HG03066 (cell line): ENCODE data around the gene MERTK.
"Not testable (repeated sequence)": the region's sequence is repeated elsewhere in the genome, so short reads cannot be mapped to it uniquely, and the experiment has no call there.

ENCODE experiments used
- ATAC-seq: cut with Tn5 transposase; IDR thresholded peaks from one replicate; pipeline ENCODE4 v1.9.1; 2021; ENCODE audit warnings: low read depth; ENCODE audit not compliant: unreplicated experiment

MERTK gene

GRCh38 chr2:112034924-112035323 is 136.5 kb downstream of the MERTK start:
- ATAC-seq: no peak

DNA sequence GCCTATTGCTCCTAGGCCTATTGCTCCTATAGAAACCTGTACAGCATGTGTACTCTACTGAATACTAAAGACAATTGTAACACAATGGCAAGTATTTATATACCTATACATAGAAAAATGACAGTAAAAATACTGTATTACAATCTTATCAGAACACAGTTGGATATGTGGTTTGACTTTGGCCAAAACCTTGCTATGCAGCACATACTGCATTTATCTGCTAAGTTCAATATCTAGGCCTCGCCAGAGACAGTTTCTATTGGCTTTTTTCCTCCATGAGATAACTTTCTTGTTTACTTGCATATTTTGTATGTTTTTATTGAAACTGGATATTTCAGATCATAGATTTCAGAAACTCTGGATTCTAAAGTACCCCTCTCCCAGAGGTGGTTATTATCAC is 137.4 kb downstream of the MERTK start:
- ATAC-seq: no peak

DNA sequence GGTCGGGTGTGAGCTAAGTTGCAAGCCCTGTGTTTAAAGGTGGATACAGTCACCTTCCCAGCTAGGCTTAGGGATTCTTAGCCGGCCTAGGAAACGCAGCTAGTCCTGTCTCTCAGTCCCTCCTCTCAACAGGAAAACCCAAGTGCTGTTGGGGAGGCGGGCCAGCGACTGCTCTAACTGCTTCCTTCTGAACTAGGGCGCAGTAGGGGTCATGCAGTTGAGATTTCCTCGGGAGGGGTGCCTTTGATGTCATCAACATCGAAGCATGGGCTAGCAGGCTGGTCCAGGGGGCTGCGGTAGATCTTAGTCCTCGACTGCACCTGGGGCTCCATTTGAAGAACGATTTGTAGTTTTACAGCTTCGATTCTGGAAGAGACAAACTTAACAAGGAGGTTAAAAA is 141.1 kb downstream of the MERTK start:
- not testable (repeated sequence) for ATAC-seq

GRCh38 chr2:112040066-112040465 is 141.7 kb downstream of the MERTK start:
- ATAC-seq: not testable (repeated sequence)

- ATAC-seq: not testable (repeated sequence)
These were observed 143.1 kb downstream of the MERTK start for GRCh38 chr2:112041460-112041859.

- no peak for ATAC-seq
These were observed 147.1 kb downstream of the MERTK start for GRCh38 chr2:112045446-112046014.

DNA sequence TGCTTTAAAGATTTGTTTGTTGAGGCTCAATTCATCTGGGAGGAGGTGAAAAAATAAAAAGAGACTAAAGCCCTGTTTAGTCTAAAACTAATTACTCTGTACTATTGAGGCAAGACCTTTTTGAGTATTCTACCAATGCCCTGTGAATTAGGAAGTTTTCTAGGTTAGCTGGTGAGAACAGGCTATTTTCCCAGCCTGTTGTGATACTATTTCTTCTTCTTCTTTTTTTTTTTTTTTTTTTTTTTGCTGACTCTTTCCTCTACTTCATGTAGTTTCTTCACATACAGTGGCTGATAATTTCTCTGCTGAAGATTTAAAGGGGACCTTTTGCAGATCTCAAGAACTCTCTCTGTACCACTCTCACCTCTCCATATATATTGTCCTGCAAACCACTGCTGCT is 147.8 kb downstream of the MERTK start:
- ATAC-seq: no peak

DNA sequence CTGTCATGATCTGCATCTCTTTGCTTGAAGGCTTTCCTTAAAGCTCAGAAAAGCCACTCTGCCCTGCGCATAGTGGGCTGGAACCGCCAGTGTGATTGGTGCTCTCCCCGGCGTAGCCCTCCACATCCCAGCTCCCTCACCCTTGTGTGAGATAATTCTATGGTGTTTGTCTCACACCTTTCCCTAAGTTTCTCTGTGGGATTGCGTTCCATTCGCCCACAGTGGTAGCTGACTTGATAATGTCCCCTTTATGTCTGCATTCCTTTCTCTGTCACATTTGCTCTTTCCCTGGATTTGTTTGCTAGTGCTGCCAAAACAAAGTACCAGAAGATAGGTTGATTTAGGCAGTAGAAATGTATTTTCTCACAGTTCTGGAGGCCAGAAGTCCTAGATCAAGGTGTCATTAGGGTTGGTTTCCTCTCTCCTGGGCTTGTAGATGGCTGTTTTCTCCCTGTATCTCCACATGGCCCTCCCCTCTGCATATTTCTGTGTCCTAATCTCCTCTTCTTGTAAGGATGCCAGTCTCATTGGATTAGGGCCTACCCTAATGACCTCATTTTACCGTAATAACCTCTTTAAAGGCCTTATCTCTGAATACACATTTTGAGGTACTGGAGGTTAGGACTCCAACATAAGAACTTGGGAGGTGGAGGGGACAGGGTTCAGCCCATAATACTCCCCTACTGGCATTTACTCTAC is 149.3 kb downstream of the MERTK start:
- ATAC-seq: no peak

- no peak for ATAC-seq
These were observed 149.8 kb downstream of the MERTK start for GRCh38 chr2:112048236-112048592.

- ATAC-seq: peak; percentile 58
These were observed 150.5 kb downstream of the MERTK start for GRCh38 chr2:112048887-112049286.

- ATAC-seq: no peak
These were observed 151.9 kb downstream of the MERTK start for GRCh38 chr2:112050316-112050715.

DNA sequence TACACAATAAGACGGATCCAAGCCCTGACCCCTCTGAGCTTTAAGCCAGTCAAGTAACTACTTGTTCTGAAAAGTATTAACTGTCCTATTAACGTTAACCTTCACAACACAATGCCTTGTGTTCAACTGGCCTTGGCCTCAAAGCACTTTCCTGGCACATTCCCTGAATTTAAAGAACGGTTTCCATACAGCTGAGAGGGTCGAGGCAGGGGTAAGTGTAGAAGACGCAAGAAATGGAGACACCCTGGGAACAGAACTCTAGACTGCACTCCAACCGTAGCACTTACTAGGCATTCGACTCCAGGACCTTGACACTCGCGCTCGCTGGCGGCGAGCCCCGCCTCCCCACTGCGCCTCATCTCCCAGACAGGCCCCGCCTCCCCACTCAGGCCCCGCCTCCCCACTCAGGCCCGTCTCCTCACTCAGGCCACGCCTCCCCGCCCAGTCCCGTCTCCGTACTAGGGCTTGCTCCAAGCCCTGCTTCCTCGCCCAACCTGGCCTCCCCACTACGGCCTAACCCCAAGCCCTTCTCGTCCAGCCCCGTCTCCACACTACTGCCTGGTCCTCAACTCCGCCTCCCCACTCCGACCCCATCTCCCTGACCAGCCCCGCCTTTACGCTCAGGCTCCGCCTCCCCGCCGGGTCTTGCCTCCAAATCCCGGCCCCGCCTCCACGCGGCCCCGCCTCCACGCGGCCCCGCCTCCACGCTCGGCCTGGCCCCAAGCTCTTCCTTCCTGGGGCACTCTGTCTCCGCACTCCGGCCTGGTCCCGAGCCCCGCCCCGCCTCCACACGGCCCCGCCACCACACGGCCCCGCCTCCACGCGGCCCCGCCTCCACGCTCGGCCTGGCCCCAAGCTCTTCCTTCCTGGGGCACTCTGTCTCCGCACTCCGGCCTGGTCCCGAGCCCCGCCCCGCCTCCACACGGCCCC is 155.8 kb downstream of the MERTK start:
- ATAC-seq: peak; percentile 66

DNA sequence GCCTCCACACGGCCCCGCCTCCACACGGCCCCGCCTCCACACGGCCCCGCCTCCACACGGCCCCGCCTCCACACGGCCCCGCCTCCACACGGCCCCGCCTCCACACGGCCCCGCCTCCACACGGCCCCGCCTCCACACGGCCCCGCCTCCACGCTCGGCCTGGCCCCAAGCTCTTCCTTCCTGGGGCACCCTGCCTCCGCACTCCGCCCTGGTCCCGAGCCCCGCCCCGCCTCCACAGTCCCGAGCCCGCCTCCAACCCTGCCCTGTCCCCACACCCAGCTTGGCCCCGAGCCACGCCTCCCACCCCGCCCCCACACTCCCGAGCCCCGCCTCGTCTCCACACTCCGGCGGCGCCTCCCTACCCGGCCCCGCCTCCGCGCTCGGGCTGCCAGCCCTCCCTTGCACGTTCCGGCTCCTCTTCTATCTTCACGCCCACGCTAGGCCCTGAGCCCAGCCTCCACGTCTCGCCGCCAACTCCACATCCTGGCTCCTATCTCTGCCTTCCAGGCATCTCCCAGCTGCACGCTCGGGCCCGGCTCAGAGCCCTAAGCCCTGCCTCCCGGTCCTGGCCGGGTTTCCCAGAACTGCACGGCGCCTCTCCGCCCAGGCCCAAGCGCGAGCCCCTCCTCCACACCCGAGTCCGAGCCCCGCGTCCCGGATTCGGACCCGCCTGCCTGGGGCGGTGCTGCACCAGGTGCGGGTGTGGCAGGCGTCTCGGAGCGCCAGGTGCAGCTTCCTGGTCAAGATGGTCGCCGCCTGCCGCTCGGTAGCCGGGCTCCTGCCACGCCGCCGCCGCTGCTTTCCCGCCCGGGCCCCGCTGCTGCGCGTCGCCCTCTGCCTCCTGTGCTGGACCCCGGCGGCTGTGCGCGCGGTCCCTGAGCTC is 156.7 kb downstream of the MERTK start, which contains the start of gene TMEM87B:
TSS of gene TMEM87B (plus strand) at position 423 of the 883 bp plus-strand sequence. CDS start at position 746, 323 bp downstream.
- ATAC-seq: peak; percentile 42

GRCh38 chr2:112055730-112056625 is 157.6 kb downstream of the MERTK start:
- ATAC-seq: peak; percentile 4

DNA sequence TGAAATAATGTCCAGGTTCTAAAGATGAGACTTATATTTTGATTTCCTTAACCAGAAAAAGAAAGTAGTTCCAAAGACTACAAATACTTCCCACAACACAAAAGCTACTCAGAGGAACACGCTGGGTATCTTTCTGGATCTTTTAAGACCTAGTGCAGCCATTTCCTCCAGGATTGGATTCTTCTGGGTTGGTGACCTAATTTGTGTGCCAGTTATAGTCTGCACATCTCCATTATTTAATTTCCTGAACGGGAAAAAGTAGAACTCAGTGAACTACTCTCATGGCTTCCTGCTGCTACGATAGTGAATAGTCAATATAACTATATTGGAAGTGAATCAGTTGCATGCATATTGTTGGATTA is 158.2 kb downstream of the MERTK start:
- no peak for ATAC-seq

DNA sequence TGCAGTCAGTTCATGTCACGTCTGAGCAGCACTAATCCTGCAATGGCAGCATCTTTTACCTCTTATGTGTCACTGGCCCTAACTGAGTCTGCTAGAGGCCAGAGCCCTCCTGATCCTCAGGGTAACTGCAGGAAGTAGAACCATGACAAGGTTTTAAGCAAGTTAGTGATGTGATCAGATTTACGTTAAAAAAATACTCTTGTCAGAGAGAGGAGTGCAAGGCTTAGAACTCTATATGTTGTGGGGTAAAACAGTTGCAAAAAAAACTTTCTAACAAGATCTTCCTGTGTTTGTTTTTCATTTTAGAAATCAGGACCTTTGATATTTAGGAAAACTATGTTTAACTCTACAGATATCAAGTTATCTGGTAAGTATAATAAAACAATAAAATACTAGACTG is 161.3 kb downstream of the MERTK start:
- no peak for ATAC-seq

DNA sequence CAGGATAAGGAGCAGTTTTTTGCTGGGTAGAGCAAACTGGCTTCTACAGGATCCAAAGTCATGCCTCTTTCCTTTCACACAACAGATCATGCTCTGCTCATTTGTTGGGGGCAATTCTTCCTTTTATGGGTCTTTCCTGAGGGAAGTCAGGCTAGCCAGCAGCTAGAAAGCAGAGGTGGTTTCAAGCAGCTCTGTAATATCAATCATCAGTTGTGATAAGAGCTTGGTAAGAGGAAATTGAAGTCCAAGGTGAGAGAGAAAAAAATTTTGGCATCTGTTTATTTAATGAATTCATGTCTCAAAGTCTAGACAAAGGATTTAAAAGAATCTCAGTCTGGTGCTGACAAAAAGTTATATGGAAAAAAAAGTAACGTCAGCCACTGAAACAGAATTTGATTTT is 162.9 kb downstream of the MERTK start:
- ATAC-seq: no peak

DNA sequence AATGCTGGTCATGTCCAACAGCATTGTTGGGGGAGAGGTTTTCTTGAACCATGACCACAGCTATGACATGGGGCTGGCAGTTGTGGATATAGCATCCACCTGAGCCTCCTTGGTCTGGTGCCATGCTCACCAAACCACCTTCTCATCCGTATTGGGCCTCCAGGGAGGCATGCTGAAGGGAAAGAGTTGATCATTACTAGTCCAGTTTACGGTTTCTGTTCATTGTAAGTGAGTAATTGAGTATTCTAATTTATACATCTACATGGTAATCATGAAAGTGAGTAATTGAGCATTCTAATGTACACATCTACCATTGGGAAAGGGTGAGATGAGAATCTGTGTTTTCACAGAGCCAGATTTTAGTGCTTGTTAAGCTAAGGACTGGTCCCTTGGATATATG is 163.4 kb downstream of the MERTK start:
- no peak for ATAC-seq

- ATAC-seq: no peak
These were observed 164.5 kb downstream of the MERTK start for GRCh38 chr2:112062894-112063293.
